OCI-M2 (cell line): ENCODE data around the gene CD84.
A peak's percentile ranks its signal among the peaks of the same experiment; 100 is the strongest.
"Not testable (repeated sequence)": the region's sequence is repeated elsewhere in the genome, so short reads cannot be mapped to it uniquely, and the experiment has no call there.

Experiments
- DNase-seq: peaks from one replicate; lab custom pipeline; 2025; ENCODE audit not compliant: unreplicated experiment; lab: John Stamatoyannopoulos, UW

Gene CD84

GRCh38 chr1:160542303-160542945 lies 36.9 kb downstream of the CD84 start:
- DNase-seq = no peak

GRCh38 chr1:160541622-160542302 lies 37.5 kb downstream of the CD84 start:
- DNase-seq = no peak

GRCh38 chr1:160540859-160541233 lies 38.5 kb downstream of the CD84 start:
- no peak for DNase-seq

- peak; percentile 90 for DNase-seq
Observed at GRCh38 chr1:160539990-160540858, 39.1 kb downstream of the CD84 start.

- no peak for DNase-seq
Observed at GRCh38 chr1:160539684-160539989, 39.7 kb downstream of the CD84 start.

GRCh38 chr1:160538985-160539651 lies 40.2 kb downstream of the CD84 start:
- no peak for DNase-seq

GRCh38 chr1:160537714-160538665 lies 41.3 kb downstream of the CD84 start:
- DNase-seq = no peak

GRCh38 chr1:160534823-160535605 lies 44.3 kb downstream of the CD84 start:
- DNase-seq = no peak

GRCh38 chr1:160532557-160532813 lies 46.8 kb downstream of the CD84 start:
- not testable (repeated sequence) for DNase-seq

- DNase-seq = not testable (repeated sequence)
Observed at GRCh38 chr1:160531809-160532556, 47.3 kb downstream of the CD84 start.

- DNase-seq = not testable (repeated sequence)
Observed at GRCh38 chr1:160529401-160529952, 49.8 kb downstream of the CD84 start.

- DNase-seq = not testable (repeated sequence)
Observed at GRCh38 chr1:160523789-160524188, 55.5 kb downstream of the CD84 start.

GRCh38 chr1:160522622-160523345 lies 56.5 kb downstream of the CD84 start, which contains the start of gene SLAMF6:
Gene SLAMF6 (minus strand): TSS chr1:160523255. CDS start chr1:160523192, 63 bp downstream.
- DNase-seq = no peak

GRCh38 chr1:160522136-160522535 lies 57.2 kb downstream of the CD84 start:
- DNase-seq = no peak

- DNase-seq = no peak
Observed at GRCh38 chr1:160521554-160521953, 57.7 kb downstream of the CD84 start.

- DNase-seq = no peak
Observed at GRCh38 chr1:160520999-160521398, 58.3 kb downstream of the CD84 start.

- no peak for DNase-seq
Observed at GRCh38 chr1:160520582-160520981, 58.7 kb downstream of the CD84 start.
